SKM-1 (cell line): ENCODE data around the gene ADGRB3.
"Not testable (repeated sequence)": the region's sequence is repeated elsewhere in the genome, so short reads cannot be mapped to it uniquely, and the experiment has no call there.

Source experiments
- DNase-seq: peaks from one replicate; lab custom pipeline; 2025; ENCODE audit not compliant: unreplicated experiment; lab: John Stamatoyannopoulos, UW

ADGRB3 gene

GRCh38 chr6:68778356-68779020 is 143.4 kb downstream of the ADGRB3 start:
- peak; percentile 40 for DNase-seq

- DNase-seq: no peak
These were observed 144.3 kb downstream of the ADGRB3 start for GRCh38 chr6:68779366-68779765.

GRCh38 chr6:68790128-68790527 is 155.0 kb downstream of the ADGRB3 start:
- not testable (repeated sequence) for DNase-seq

GRCh38 chr6:68814976-68815375 is 179.9 kb downstream of the ADGRB3 start:
- DNase-seq: not testable (repeated sequence)

- no peak for DNase-seq
These were observed 191.4 kb downstream of the ADGRB3 start for GRCh38 chr6:68826501-68826900.

GRCh38 chr6:68834551-68834950 is 199.5 kb downstream of the ADGRB3 start:
- DNase-seq: no peak

- DNase-seq: no peak
These were observed 203.5 kb downstream of the ADGRB3 start for GRCh38 chr6:68838571-68838970.

- no peak for DNase-seq
These were observed 217.7 kb downstream of the ADGRB3 start for GRCh38 chr6:68852791-68853190.

GRCh38 chr6:68859233-68859632 is 224.2 kb downstream of the ADGRB3 start:
- DNase-seq: no peak

- no peak for DNase-seq
These were observed 233.6 kb downstream of the ADGRB3 start for GRCh38 chr6:68868646-68869045.

DNA sequence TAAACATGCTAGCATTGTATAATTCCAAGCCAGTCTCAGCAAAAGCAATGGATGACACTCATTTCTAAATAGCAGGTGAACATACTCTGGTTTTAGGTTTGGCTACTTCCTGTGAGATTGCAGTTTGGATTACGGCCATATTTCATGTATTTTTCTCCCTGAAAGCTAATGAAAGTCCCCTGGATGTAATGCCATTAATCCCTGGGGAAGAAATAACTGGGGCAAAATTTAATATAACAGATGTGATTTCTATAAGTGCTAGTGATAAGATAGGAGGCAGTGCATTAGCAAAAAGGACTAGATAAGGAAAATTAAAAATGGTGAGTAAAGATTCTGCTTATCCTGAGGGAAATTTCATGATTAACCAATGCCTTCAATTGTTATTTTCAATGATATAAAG is 238.2 kb downstream of the ADGRB3 start:
- no peak for DNase-seq

DNA sequence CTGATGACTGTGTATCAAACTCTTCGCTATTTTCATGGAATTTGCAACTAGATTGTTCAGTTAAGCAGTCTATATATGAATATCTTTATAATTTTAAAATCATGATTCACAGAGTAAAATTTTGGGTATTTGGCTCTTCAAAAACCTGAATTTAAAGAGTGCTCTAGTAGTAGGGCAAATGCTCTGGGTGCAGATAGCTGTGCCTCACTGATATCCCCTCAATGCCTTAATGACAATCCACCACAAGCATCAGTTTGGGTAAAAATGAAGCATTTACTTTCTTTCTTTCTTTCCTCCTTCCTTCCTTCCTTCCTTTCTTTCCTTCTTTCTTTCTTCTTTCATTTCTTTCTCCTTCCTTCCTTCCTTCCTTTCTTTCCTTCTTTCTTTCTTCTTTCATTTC is 239.7 kb downstream of the ADGRB3 start:
- no peak for DNase-seq

- DNase-seq: no peak
These were observed 240.3 kb downstream of the ADGRB3 start for GRCh38 chr6:68875403-68875802.

DNA sequence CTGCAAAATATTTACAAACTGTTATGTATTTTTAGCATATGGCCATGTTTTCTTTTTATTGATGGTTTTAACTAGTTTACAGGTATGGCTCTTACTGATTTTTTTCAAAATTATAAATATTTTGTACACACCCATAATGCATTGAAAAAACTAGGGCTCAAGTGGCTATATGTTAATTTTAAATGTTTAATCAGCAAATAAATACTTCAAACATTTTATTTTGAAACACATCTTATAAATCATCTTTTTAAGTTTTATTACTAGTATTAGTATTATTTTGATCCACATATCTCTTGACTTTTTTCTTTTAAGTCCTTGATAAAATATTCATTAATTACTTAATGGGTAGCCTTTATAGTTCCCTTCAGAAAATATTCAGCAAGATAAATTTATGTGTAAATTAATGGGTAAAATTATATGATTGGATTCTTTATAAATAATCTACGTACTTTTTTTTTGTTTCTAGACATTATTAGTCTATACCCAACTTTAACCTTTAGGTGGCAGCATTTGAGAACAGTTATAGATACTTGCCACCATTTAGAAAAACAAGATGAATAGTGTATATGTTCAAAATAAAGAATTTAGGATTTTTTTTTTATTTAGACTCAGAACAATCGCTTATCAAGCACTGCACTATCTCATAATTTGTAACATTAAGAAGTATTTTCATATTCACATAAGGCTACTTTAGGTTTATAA is 241.9 kb downstream of the ADGRB3 start:
- peak; percentile 23 for DNase-seq

DNA sequence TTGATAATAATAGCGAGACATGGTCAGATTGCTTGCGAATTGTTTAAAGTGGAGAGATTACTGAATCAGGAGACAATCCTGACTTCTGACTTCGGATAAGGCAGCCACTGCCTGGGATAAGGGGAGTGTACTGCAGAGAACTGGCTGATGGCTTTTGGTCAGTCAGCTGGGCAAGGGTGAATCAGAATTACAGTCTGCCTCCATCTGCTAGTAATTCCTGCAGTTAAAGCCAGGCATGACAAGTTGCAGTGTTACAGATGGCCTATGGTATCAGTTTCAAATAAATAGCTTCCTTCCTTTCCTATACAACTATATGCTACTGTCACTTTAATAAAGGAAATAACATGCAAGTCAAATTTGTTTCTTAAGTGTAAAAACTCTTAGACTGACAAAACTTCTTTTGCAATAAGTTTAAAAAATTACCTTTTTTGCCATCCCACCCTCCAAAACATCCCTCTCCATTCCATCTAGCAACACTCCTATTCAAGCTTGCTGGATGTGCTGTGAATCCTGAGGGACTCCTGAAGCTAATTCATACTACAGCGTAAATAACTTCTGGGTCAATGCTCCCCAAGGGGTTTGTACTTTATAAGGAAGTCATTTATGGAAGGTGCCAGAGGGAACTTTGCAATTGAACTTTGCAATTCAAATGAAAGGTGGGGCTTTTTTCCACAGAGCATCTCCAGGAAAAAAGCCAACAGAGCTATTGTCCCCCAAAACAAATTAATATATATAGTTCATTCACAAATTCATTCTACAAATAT is 245.2 kb downstream of the ADGRB3 start:
- no peak for DNase-seq

GRCh38 chr6:68883325-68883724 is 248.2 kb downstream of the ADGRB3 start:
- DNase-seq: not testable (repeated sequence)

GRCh38 chr6:68891419-68891818 is 256.3 kb downstream of the ADGRB3 start:
- no peak for DNase-seq

GRCh38 chr6:68892452-68892851 is 257.4 kb downstream of the ADGRB3 start:
- no peak for DNase-seq

DNA sequence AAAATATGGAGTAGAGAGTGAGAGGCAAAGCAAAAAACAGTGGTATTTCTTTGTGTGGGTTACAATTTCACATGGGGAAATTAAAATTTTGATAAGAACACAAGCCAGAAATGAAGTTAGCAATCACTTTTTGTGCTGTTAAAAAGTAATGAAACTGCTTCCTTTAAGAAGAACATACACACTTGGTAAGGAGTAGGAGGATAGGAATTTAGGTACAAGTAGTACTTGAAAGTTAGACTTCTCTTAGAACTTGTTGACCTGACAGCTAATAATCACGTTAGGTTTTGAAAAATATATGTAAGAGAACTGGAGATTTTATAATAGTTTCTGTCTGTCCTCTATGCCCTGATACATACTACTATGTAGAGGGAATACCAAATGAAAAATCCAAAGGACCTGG is 260.8 kb downstream of the ADGRB3 start:
- DNase-seq: no peak

GRCh38 chr6:68901044-68901443 is 266.0 kb downstream of the ADGRB3 start:
- DNase-seq: no peak

GRCh38 chr6:68911334-68911733 is 276.3 kb downstream of the ADGRB3 start:
- DNase-seq: no peak

DNA sequence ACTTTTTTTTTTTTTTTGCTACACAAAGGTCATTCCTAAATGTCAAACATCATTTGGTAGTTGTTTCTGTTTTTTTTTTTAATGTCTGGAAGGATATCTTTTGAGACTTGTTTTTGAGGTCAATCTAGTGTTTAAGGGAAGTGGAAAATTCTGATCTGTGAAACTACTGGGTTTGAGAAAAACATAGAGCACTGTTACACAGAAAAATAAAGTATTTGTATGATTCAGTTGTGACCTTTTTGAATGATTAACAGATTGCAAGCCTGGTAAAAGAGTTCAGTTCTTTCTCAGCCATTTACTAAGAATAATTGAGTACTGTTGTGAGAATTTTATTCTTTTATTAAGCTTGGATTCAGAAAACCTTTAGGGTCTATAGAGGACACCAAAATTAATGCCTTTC is 276.7 kb downstream of the ADGRB3 start:
- no peak for DNase-seq
